ENCODE data around the gene JADE2. TPM values are rescaled to one million over a fixed set of nuclear protein-coding genes. Genes with fewer than 3 reads are reported as not detected.

JADE2 gene
- total and polyA plus RNA-seq, 2 experiments from 2014 or later, result 16.2 to 40.8 TPM

GRCh38 chr5:134527156-134527960 is 1.9 kb downstream of the JADE2 start (continued):
- no peak for TF ChIP-seq ZNF462 (CRISPR knock-in tag; IDR thresholded peaks at IDR 0.05)

- peaks cover 11% of the 10 kb centered on the region for H4K20me1 ChIP-seq (replicated peaks; ENCODE audit: insufficient read depth)
- peaks cover 28% of the 10 kb centered on the region for H3F3A ChIP-seq (replicated peaks; ENCODE audit: low read depth)
- DNase-seq (ENCODE audit: low spot score) (no peak), ATAC-seq (peak; percentile 1)
- H3K4me3 ChIP-seq, result peak overlapping the region; percentile 79
- no peaks in the 10 kb centered on the region for H3K9me2 ChIP-seq (ENCODE audit: insufficient read depth)
- Mint-ChIP-seq H3K4me3 (peak overlapping the region; percentile 96), H3K27ac (peak overlapping the region; percentile 45), H3K36me3 (ENCODE audit: low read depth) (no peaks in the 10 kb centered on the region; the same call in 2 of the 3 replicates), H3K9me3 (no peaks in the 10 kb centered on the region), H3K4me1 (peaks cover 53% of the 10 kb centered on the region), H3K27me3 (ENCODE audit: insufficient read depth, low read depth, poor library complexity) (peaks cover 12% of the 10 kb centered on the region)
- peak overlapping the region; percentile 100 for H3K27ac ChIP-seq (ENCODE audit: low read depth)
- peak overlapping the region; percentile 94 for H3K4me2 ChIP-seq
- H3K27me3 ChIP-seq (ENCODE audit: insufficient read depth), result no peaks in the 10 kb centered on the region
- peak overlapping the region; percentile 85 for H2AFZ ChIP-seq
- peaks cover 65% of the 10 kb centered on the region for H3K79me2 ChIP-seq (replicated peaks; ENCODE audit: insufficient read depth)
- peaks cover 55% of the 10 kb centered on the region for H3K4me1 ChIP-seq (ENCODE audit: insufficient read depth)
- no peaks in the 10 kb centered on the region for H3K36me3 ChIP-seq (ENCODE audit: insufficient read depth)
- TF ChIP-seq NANOG (IDR thresholded peaks at IDR 0.05; ENCODE audit: borderline replicate concordance), result no peak
- no peak for TF ChIP-seq CREB1 (CRISPR knock-in tag; IDR thresholded peaks at IDR 0.05; ENCODE audit: low read depth)
- TF ChIP-seq ZNF331 (CRISPR knock-in tag; IDR thresholded peaks at IDR 0.05; ENCODE audit: low read depth), result no peak
- TF ChIP-seq JUNB (IDR thresholded peaks at IDR 0.05; ENCODE audit: unreplicated experiment), result no peak
- no peak for TF ChIP-seq POLR2AphosphoS5 (IDR thresholded peaks at IDR 0.05; ENCODE audit: low read depth)
- TF ChIP-seq CTCF (conservative IDR thresholded peaks at IDR 0.05; ENCODE audit: low read depth in 2 of 2), result no peak
- TF ChIP-seq REST (IDR thresholded peaks at IDR 0.05; ENCODE audit: unreplicated experiment), result no peak
- no peak for TF ChIP-seq ZNF114 (CRISPR knock-in tag; IDR thresholded peaks at IDR 0.05)
- TF ChIP-seq STAT1 (IDR thresholded peaks at IDR 0.05; ENCODE audit: unreplicated experiment), result no peak
- no peak for TF ChIP-seq ETS1 (IDR thresholded peaks at IDR 0.05)
These were observed 2.5 kb downstream of the JADE2 start for GRCh38 chr5:134527961-134528424.

Data from GM23338 (cell line).